Measurements from ENCODE around the gene DPP10. TPM values are rescaled to one million over a fixed set of nuclear protein-coding genes. Genes with fewer than 3 reads are reported as not detected.
"Not testable (repeated sequence)": the region's sequence is repeated elsewhere in the genome, so short reads cannot be mapped to it uniquely, and the experiment has no call there.

Gene DPP10
- total RNA-seq, 1 donor from 2014 or later, result 1.1 TPM

DNA sequence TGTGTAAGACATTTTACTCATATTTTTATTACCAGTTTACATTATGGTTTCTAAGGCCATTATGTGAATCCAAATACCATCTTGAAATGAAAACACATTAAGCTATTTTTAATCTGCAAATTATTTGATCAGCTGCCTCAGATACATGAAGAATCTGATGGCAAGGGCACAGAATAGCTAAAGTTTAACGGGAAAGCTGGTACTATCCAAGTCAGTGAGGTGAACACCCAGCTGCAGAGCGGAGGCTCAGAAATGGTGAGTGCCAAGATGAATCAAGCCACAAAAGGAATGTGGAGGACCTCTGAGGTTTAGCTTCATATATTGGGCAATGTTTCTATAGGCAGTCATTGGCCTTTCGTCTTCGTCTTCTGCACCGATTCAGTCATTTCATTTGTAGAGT is 75.1 kb downstream of the DPP10 start:
- no peak overlapping the region for H2AFZ ChIP-seq (ENCODE audit: low read depth, low read length)
- no peak overlapping the region for H3K4me2 ChIP-seq (ENCODE audit: low read length)
- no peak overlapping the region for H3K4me3 ChIP-seq (ENCODE audit: insufficient read depth, low read depth, low read length)
- Mint-ChIP-seq H3K27me3 (ENCODE audit: low read depth, unreplicated experiment) (peaks cover 3% of the 10 kb centered on the region), H3K27ac (ENCODE audit: unreplicated experiment) (no peak overlapping the region), H3K4me3 (ENCODE audit: unreplicated experiment) (no peak overlapping the region), H3K4me1 (ENCODE audit: low read depth, unreplicated experiment) (no peaks in the 10 kb centered on the region), H3K9me3 (ENCODE audit: unreplicated experiment) (peaks cover 1% of the 10 kb centered on the region), H3K36me3 (ENCODE audit: low read depth, unreplicated experiment) (no peaks in the 10 kb centered on the region)
- H3K79me2 ChIP-seq (ENCODE audit: insufficient read depth, low read length), result no peaks in the 10 kb centered on the region
- no peaks in the 10 kb centered on the region for H3K36me3 ChIP-seq (ENCODE audit: insufficient read depth, low read length)
- no peak overlapping the region for H3K9ac ChIP-seq (ENCODE audit: low read length)
- no peak for FAIRE-seq
- no peaks in the 10 kb centered on the region for H3K27me3 ChIP-seq (ENCODE audit: insufficient read depth, low read length)
- no peak overlapping the region for H3K27ac ChIP-seq (ENCODE audit: low read depth, low read length)
- H4K20me1 ChIP-seq (ENCODE audit: insufficient read depth, low read length), result no peaks in the 10 kb centered on the region
- H3K9me3 ChIP-seq (ENCODE audit: insufficient read depth, low read depth, low read length), result no peaks in the 10 kb centered on the region
- H3K4me1 ChIP-seq (ENCODE audit: insufficient read depth, low read length), result no peaks in the 10 kb centered on the region
- TF ChIP-seq, protein P1, sequence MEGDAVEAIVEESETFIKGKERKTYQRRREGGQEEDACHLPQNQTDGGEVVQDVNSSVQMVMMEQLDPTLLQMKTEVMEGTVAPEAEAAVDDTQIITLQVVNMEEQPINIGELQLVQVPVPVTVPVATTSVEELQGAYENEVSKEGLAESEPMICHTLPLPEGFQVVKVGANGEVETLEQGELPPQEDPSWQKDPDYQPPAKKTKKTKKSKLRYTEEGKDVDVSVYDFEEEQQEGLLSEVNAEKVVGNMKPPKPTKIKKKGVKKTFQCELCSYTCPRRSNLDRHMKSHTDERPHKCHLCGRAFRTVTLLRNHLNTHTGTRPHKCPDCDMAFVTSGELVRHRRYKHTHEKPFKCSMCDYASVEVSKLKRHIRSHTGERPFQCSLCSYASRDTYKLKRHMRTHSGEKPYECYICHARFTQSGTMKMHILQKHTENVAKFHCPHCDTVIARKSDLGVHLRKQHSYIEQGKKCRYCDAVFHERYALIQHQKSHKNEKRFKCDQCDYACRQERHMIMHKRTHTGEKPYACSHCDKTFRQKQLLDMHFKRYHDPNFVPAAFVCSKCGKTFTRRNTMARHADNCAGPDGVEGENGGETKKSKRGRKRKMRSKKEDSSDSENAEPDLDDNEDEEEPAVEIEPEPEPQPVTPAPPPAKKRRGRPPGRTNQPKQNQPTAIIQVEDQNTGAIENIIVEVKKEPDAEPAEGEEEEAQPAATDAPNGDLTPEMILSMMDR (IDR thresholded peaks at IDR 0.05; ENCODE audit: insufficient read depth, low read depth, low read length), result no peak
- TF ChIP-seq EZH2 (IDR thresholded peaks at IDR 0.05; ENCODE audit: insufficient read depth, low read length), result no peak
- no peak for DNase-seq (ENCODE audit: low read depth)

DNA sequence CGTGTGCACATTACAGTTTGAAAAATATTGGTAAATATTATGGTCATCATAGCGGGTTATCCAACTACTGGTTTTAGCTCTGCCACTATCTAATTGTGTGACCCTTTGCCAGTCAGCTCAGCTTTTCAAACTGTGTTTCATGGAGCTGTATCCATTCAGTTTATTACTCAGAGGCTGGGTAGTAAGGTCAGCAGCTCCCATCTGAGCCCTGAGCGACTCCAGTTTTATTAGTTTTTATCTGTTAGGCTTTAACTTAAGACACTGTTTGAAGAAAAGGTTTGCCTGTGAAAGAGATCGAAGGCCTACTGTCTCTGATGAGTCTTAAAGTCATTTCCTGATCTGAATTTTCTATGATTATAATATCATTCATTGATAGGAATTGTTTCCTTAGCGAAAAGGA is 76.3 kb downstream of the DPP10 start:
- no peak for FAIRE-seq
- Histone ChIP-seq H2AFZ (ENCODE audit: low read depth, low read length) (no peak overlapping the region), H3K4me2 (ENCODE audit: low read length) (no peak overlapping the region), H4K20me1 (ENCODE audit: insufficient read depth, low read length) (no peaks in the 10 kb centered on the region), H3K4me3 (ENCODE audit: insufficient read depth, low read depth, low read length) (no peak overlapping the region), H3K9me3 (ENCODE audit: insufficient read depth, low read depth, low read length) (no peaks in the 10 kb centered on the region), H3K4me1 (ENCODE audit: insufficient read depth, low read length) (no peaks in the 10 kb centered on the region), H3K27me3 (ENCODE audit: insufficient read depth, low read length) (no peaks in the 10 kb centered on the region), H3K79me2 (ENCODE audit: insufficient read depth, low read length) (no peaks in the 10 kb centered on the region), H3K9ac (ENCODE audit: low read length) (no peak overlapping the region), H3K36me3 (ENCODE audit: insufficient read depth, low read length) (no peaks in the 10 kb centered on the region), H3K27ac (ENCODE audit: low read depth, low read length) (no peak overlapping the region)
- Mint-ChIP-seq H3K4me1 (ENCODE audit: low read depth, unreplicated experiment) (no peaks in the 10 kb centered on the region), H3K9me3 (ENCODE audit: unreplicated experiment) (peaks cover 3% of the 10 kb centered on the region), H3K4me3 (ENCODE audit: unreplicated experiment) (no peak overlapping the region), H3K27me3 (ENCODE audit: low read depth, unreplicated experiment) (peaks cover 3% of the 10 kb centered on the region), H3K27ac (ENCODE audit: unreplicated experiment) (no peak overlapping the region), H3K36me3 (ENCODE audit: low read depth, unreplicated experiment) (no peaks in the 10 kb centered on the region)
- TF ChIP-seq, protein P1 (IDR thresholded peaks at IDR 0.05; ENCODE audit: insufficient read depth, low read depth, low read length), result no peak
- no peak for TF ChIP-seq EZH2 (IDR thresholded peaks at IDR 0.05; ENCODE audit: insufficient read depth, low read length)
- no peak for DNase-seq (ENCODE audit: low read depth)

DNA sequence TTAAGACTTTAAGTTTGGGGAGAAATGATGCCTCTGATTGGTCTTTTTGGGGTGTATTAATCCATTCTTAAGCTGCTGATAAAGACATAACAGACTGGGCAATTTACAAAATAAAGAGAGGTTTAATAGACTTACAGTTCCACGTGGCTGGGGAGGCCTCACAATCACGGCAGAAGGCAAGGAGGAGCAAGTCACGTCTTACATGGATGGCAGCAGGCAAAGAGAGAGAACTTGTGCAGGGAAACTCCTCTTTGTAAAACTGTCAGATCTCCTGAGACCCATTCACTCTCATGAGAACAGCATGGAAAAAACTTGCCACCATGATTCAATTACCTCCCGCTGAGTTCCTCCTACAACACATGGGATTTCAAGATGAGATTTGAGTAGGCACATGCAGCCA is 80.2 kb downstream of the DPP10 start:
- H3K4me1 Mint-ChIP-seq (ENCODE audit: low read depth, unreplicated experiment); H3K4me3 ChIP-seq (ENCODE audit: insufficient read depth, low read depth, low read length); FAIRE-seq; H3K4me1 ChIP-seq (ENCODE audit: insufficient read depth, low read length); H3K27ac ChIP-seq (ENCODE audit: low read depth, low read length); DNase-seq (ENCODE audit: low read depth); H4K20me1 ChIP-seq (ENCODE audit: insufficient read depth, low read length); H3K9me3 Mint-ChIP-seq (ENCODE audit: unreplicated experiment); H3K9me3 ChIP-seq (ENCODE audit: insufficient read depth, low read depth, low read length); H3K9ac ChIP-seq (ENCODE audit: low read length); H3K36me3 Mint-ChIP-seq (ENCODE audit: low read depth, unreplicated experiment); H3K27me3 ChIP-seq (ENCODE audit: insufficient read depth, low read length); H3K4me2 ChIP-seq (ENCODE audit: low read length); H3K79me2 ChIP-seq (ENCODE audit: insufficient read depth, low read length); H2AFZ ChIP-seq (ENCODE audit: low read depth, low read length); H3K4me3 Mint-ChIP-seq (ENCODE audit: unreplicated experiment); H3K27me3 Mint-ChIP-seq (ENCODE audit: low read depth, unreplicated experiment); H3K36me3 ChIP-seq (ENCODE audit: insufficient read depth, low read length); H3K27ac Mint-ChIP-seq (ENCODE audit: unreplicated experiment): not testable (repeated sequence)
